Tibial nerve (tissue), 4 donors: ENCODE measurements around the gene FGF19. TPM values are rescaled to one million over a fixed set of nuclear protein-coding genes. Genes with fewer than 3 reads are reported as not detected.

ENCODE experiments used
- DNase-seq, 2 donors: peaks; one replicate each; pipeline ENCODE4 v3.0.0-alpha.2; 2019; ENCODE audit warnings: low spot score in 2 of 2
- H3K27ac ChIP-seq, 4 donors: fragments of 200-600 bp; sonication (generic) in 3 of 4; one replicate each; pipeline ENCODE4 v1.5.1; 2017 to 2019; ENCODE audit warnings: mild to moderate bottlenecking in 1 of 4
- H3K27me3 ChIP-seq, 2 donors: fragments of 200-600 bp; sonication (generic) in 1 of 2; one replicate each; pipeline versions ENCODE4 v1.5.1 to v1.6.0; 2017 to 2019
- H3K36me3 ChIP-seq, 3 donors: fragments of 200-600 bp; sonication (generic); one replicate each; pipeline ENCODE4 v1.5.1; 2018 to 2019
- H3K4me1 ChIP-seq, 4 donors: fragments of 200-600 bp; sonication (generic) in 3 of 4; one replicate each; pipeline ENCODE4 v1.5.1; 2017 to 2019
- H3K4me3 ChIP-seq, 4 donors: fragments of 200-600 bp; sonication (generic) in 3 of 4; one replicate each; pipeline ENCODE4 v1.5.1; 2017 to 2019; ENCODE audit warnings: mild to moderate bottlenecking in 1 of 4, moderate library complexity in 1 of 4
- H3K9me3 ChIP-seq, 4 donors: fragments of 200-600 bp; sonication (generic) in 3 of 4; one replicate each; pipeline ENCODE4 v1.5.1; 2017 to 2019
- CTCF ChIP-seq, 5 experiments: fragments of 200-600 bp in 3 of 5; fragments of 450-650 bp in 2 of 5; sonication (generic) in 3 of 5; IDR thresholded peaks; one replicate each; pipeline ENCODE4 v1.5.1; 2016 to 2019; ENCODE audit warnings: antibody characterized with exemption in 5 of 5, mild to moderate bottlenecking in 3 of 5, moderate library complexity in 2 of 5
- EP300 ChIP-seq, 2 donors: sonication (generic); formaldehyde crosslinking; IDR thresholded peaks; one replicate each; pipeline ENCODE4 v1.6.1; 2017; ENCODE audit warnings: antibody characterized with exemption in 2 of 2, mild to moderate bottlenecking in 1 of 2
- POLR2A ChIP-seq, 2 donors: fragments of 450-650 bp; IDR thresholded peaks; one replicate each; pipeline ENCODE4 v1.6.1; 2017; ENCODE audit warnings: antibody characterized with exemption in 2 of 2, mild to moderate bottlenecking in 2 of 2, moderate library complexity in 2 of 2
- WGBS, 2 donors: methylation state at CpG; one replicate each; pipeline ENCODE4 v1.1.5; 2018; 5-methylcytosine and 5-hydroxymethylcytosine counted together
- total RNA-seq, 4 donors: library from RNA; depleted of rRNA; stranded (reverse); fragments of >200 nt; gene quantifications; one replicate each; pipeline ENCODE4 v1.1.0, GENCODE V29; 2016

Gene FGF19
- total RNA-seq, 4 donors from 2014 or later, result not detected

GRCh38 chr11:69686452-69686851, 17.4 kb downstream of the FGF19 start:
- H3K4me3 ChIP-seq, result no peak overlapping the region
- H3K27ac ChIP-seq, result no peak overlapping the region
- H3K9me3 ChIP-seq, result peaks cover 0 to 2% (median 0%) of the 10 kb centered on the region in 4 donors
- no peaks in the 10 kb centered on the region for H3K36me3 ChIP-seq
- H3K27me3 ChIP-seq, result peaks cover 0 to 6% of the 10 kb centered on the region in 2 donors
- no peak for TF ChIP-seq CTCF (IDR thresholded peaks at IDR 0.05)
- no peak for TF ChIP-seq EP300 (IDR thresholded peaks at IDR 0.05)
- TF ChIP-seq POLR2A (IDR thresholded peaks at IDR 0.05), result no peak
- no peak for DNase-seq
- WGBS, 2 donors, result 77 to 90% methylated on average over 5 to 13 of the region's 13 CpGs
- H3K4me1 ChIP-seq, result peaks cover 0 to 8% (median 3%) of the 10 kb centered on the region in 4 donors

GRCh38 chr11:69685348-69685747, 18.5 kb downstream of the FGF19 start:
- no peak overlapping the region for H3K27ac ChIP-seq
- peaks cover 0 to 6% of the 10 kb centered on the region in 2 donors for H3K27me3 ChIP-seq
- H3K9me3 ChIP-seq, result no peaks in the 10 kb centered on the region
- H3K36me3 ChIP-seq, result no peaks in the 10 kb centered on the region
- H3K4me1 ChIP-seq, result peaks cover 0 to 8% (median 3%) of the 10 kb centered on the region in 4 donors
- TF ChIP-seq EP300 (IDR thresholded peaks at IDR 0.05) (no peak), CTCF (IDR thresholded peaks at IDR 0.05) (no peak), POLR2A (IDR thresholded peaks at IDR 0.05) (no peak)
- whole genome bisulfite sequencing, 2 donors, result 63 to 71% methylated on average over 8 of the region's 8 CpGs
- DNase-seq, result no peak
- no peak overlapping the region for H3K4me3 ChIP-seq

GRCh38 chr11:69684651-69685050, 19.2 kb downstream of the FGF19 start:
- WGBS, 2 donors, result 68 to 71% methylated on average over 11 of the region's 11 CpGs
- TF ChIP-seq CTCF (IDR thresholded peaks at IDR 0.05) (no peak), POLR2A (IDR thresholded peaks at IDR 0.05) (no peak)
- H3K27ac ChIP-seq, result no peak overlapping the region
- H3K9me3 ChIP-seq, result no peaks in the 10 kb centered on the region
- peaks cover 0 to 8% (median 3%) of the 10 kb centered on the region in 4 donors for H3K4me1 ChIP-seq
- no peaks in the 10 kb centered on the region for H3K36me3 ChIP-seq
- DNase-seq, result no peak
- peaks cover 0 to 6% of the 10 kb centered on the region in 2 donors for H3K27me3 ChIP-seq
- H3K4me3 ChIP-seq, result no peak overlapping the region

- 56 to 74% methylated on average over 9 of the region's 9 CpGs for WGBS, 2 donors
- no peak for DNase-seq
- TF ChIP-seq CTCF (IDR thresholded peaks at IDR 0.05), result no peak
Observed at GRCh38 chr11:69683764-69684333, 20.0 kb downstream of the FGF19 start.

GRCh38 chr11:69682681-69683326, 21.0 kb downstream of the FGF19 start:
- TF ChIP-seq POLR2A (IDR thresholded peaks at IDR 0.05), result no peak
- no peak for TF ChIP-seq CTCF (IDR thresholded peaks at IDR 0.05)
- TF ChIP-seq EP300 (IDR thresholded peaks at IDR 0.05), result no peak
- H3K9me3 ChIP-seq, result no peaks in the 10 kb centered on the region
- peaks cover 0 to 8% (median 3%) of the 10 kb centered on the region in 4 donors for H3K4me1 ChIP-seq
- H3K4me3 ChIP-seq, result no peak overlapping the region
- no peak overlapping the region for H3K27ac ChIP-seq
- DNase-seq, result no peak
- H3K36me3 ChIP-seq, result no peaks in the 10 kb centered on the region
- H3K27me3 ChIP-seq, result peaks cover 0 to 6% of the 10 kb centered on the region in 2 donors
- WGBS, 2 donors, result 84 to 89% methylated on average over 7 of the region's 7 CpGs

More at GRCh38 chr11:69683764-69684333, 20.0 kb downstream of the FGF19 start:
- H3K9me3 ChIP-seq, result no peaks in the 10 kb centered on the region
- no peak overlapping the region for H3K4me3 ChIP-seq
- no peaks in the 10 kb centered on the region for H3K36me3 ChIP-seq
- H3K4me1 ChIP-seq, result peaks cover 0 to 8% (median 3%) of the 10 kb centered on the region in 4 donors
- peaks cover 0 to 6% of the 10 kb centered on the region in 2 donors for H3K27me3 ChIP-seq
- H3K27ac ChIP-seq, result no peak overlapping the region
